DND-41 (cell line): Measurements from ENCODE around the gene MAPRE3.

Experiments used
- EZH2 ChIP-seq: IDR thresholded peaks from 3 replicates; pipeline ENCODE4 v1.6.1; 2012; ENCODE audit warnings: borderline replicate concordance, low read depth, mild to moderate bottlenecking, moderate library complexity, low read length, inconsistent platforms; ENCODE audit not compliant: severe bottlenecking
- TF ChIP-seq, protein P1 (sequence below): IDR thresholded peaks from 2 replicates; pipeline ENCODE4 v1.5.1; 2012; ENCODE audit warnings: borderline replicate concordance, low read length, moderate library complexity, mild to moderate bottlenecking; ENCODE audit not compliant: poor library complexity, severe bottlenecking; ENCODE audit errors: extremely low read depth

DNA sequence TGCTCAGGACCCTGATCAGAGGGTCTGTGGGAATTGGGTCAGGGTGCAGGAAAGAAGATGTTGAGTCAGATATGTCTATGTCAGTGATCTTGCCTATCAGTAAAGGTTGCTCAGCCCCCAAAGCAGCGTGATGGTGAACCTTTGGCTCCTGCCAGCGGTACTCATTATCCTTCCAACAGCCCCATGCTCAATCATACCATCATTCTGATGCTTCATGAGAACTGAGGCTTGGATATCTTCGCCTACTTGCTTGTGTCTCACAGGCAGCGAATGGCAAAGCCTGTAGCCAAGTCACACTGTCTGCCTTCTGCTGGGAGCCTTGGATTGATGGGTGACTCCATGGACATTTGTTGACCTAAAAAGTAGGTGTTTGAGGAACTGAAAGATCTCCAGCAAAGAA is 43.3 kb downstream of the MAPRE3 start:
- TF ChIP-seq, protein P1, sequence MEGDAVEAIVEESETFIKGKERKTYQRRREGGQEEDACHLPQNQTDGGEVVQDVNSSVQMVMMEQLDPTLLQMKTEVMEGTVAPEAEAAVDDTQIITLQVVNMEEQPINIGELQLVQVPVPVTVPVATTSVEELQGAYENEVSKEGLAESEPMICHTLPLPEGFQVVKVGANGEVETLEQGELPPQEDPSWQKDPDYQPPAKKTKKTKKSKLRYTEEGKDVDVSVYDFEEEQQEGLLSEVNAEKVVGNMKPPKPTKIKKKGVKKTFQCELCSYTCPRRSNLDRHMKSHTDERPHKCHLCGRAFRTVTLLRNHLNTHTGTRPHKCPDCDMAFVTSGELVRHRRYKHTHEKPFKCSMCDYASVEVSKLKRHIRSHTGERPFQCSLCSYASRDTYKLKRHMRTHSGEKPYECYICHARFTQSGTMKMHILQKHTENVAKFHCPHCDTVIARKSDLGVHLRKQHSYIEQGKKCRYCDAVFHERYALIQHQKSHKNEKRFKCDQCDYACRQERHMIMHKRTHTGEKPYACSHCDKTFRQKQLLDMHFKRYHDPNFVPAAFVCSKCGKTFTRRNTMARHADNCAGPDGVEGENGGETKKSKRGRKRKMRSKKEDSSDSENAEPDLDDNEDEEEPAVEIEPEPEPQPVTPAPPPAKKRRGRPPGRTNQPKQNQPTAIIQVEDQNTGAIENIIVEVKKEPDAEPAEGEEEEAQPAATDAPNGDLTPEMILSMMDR = no peak
- no peak for TF ChIP-seq EZH2
